Measurements from ENCODE around the gene LIPE. TPM values are rescaled to one million over a fixed set of nuclear protein-coding genes. Genes with fewer than 3 reads are reported as not detected.
"Not testable (repeated sequence)": the region's sequence is repeated elsewhere in the genome, so short reads cannot be mapped to it uniquely, and the experiment has no call there.

The LIPE gene
- total RNA-seq, 1 experiment from 2014 or later, result 6.8 TPM

DNA sequence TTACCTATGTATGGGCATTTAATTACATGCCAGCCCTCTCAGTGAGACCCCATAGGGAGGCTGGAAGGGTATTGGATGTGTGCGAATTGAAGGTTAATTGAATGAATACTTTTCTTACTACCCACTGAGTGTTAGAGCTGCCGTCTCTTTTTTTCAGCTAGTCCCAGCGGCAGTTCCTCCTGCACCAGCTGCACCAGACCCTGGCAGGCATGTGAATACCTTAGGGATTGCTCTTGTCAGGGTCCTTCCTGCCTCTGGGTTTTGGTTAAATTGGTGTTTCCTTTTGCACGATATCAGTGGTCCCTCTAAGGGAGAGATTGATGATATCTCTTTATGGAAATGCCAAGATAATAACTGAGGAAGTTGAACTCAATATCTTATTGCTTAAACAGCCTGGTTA lies 25.4 kb upstream of the LIPE start:
- Histone ChIP-seq H3K4me3 (ENCODE audit: low read depth, low read length, poor library complexity, severe bottlenecking) (no peak overlapping the region), H3K9me3 (ENCODE audit: low read depth, low read length, poor library complexity, severe bottlenecking) (no peaks in the 10 kb centered on the region), H3K36me3 (ENCODE audit: insufficient read depth, low read length, poor library complexity, severe bottlenecking) (no peaks in the 10 kb centered on the region), H3K27me3 (replicated peaks; ENCODE audit: insufficient read depth, low read depth, low read length, poor library complexity) (no peaks in the 10 kb centered on the region), H3K4me1 (ENCODE audit: insufficient read depth, low read length, poor library complexity, severe bottlenecking) (no peaks in the 10 kb centered on the region), H3K27ac (ENCODE audit: low read depth, low read length, poor library complexity, severe bottlenecking) (no peak overlapping the region)
- POLR2A ChIA-PET (ENCODE audit: low non-redundant PET), result interaction anchor here (0.7 kb wide), 1 partner anchor 16 kb away, joined by 13 read pairs; no protein-coding TSS in a partner anchor
- no peak for TF ChIP-seq EZH2 (IDR thresholded peaks at IDR 0.05; ENCODE audit: borderline replicate concordance, low read depth, low read length, poor library complexity, severe bottlenecking)
- TF ChIP-seq, protein P1, sequence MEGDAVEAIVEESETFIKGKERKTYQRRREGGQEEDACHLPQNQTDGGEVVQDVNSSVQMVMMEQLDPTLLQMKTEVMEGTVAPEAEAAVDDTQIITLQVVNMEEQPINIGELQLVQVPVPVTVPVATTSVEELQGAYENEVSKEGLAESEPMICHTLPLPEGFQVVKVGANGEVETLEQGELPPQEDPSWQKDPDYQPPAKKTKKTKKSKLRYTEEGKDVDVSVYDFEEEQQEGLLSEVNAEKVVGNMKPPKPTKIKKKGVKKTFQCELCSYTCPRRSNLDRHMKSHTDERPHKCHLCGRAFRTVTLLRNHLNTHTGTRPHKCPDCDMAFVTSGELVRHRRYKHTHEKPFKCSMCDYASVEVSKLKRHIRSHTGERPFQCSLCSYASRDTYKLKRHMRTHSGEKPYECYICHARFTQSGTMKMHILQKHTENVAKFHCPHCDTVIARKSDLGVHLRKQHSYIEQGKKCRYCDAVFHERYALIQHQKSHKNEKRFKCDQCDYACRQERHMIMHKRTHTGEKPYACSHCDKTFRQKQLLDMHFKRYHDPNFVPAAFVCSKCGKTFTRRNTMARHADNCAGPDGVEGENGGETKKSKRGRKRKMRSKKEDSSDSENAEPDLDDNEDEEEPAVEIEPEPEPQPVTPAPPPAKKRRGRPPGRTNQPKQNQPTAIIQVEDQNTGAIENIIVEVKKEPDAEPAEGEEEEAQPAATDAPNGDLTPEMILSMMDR (conservative IDR thresholded peaks at IDR 0.05; ENCODE audit: low read depth, low read length), result no peak
- intact Hi-C loops (cut with micrococcal nuclease; ENCODE audit: unreplicated experiment), result no loop called here
- BruUV-seq (replicated peaks), result no TSS peak
- CTCF ChIA-PET, result interaction anchor here (0.6 kb wide), 1 partner anchor 32 kb away, joined by 9 read pairs; no protein-coding TSS in a partner anchor
- peak; percentile 51 for DNase-seq (ENCODE audit: low spot score)

GRCh38 chr19:42450314-42450934 lies 23.2 kb upstream of the LIPE start:
- intact Hi-C loops (cut with micrococcal nuclease; ENCODE audit: unreplicated experiment), result loop anchor here (1.0 kb wide), 2 partner anchors 79 to 146 kb away; no protein-coding TSS in a partner anchor
- Histone ChIP-seq H3K9me3 (ENCODE audit: low read depth, low read length, poor library complexity, severe bottlenecking) (no peaks in the 10 kb centered on the region), H3K27ac (ENCODE audit: low read depth, low read length, poor library complexity, severe bottlenecking) (no peak overlapping the region), H3K4me1 (ENCODE audit: insufficient read depth, low read length, poor library complexity, severe bottlenecking) (no peaks in the 10 kb centered on the region), H3K36me3 (ENCODE audit: insufficient read depth, low read length, poor library complexity, severe bottlenecking) (no peaks in the 10 kb centered on the region), H3K4me3 (ENCODE audit: low read depth, low read length, poor library complexity, severe bottlenecking) (no peak overlapping the region), H3K27me3 (replicated peaks; ENCODE audit: insufficient read depth, low read depth, low read length, poor library complexity) (no peaks in the 10 kb centered on the region)
- CTCF ChIA-PET, result interaction anchor here (3.2 kb wide), 1 partner anchor 79 kb away, joined by 9 read pairs; no protein-coding TSS in a partner anchor
- BruUV-seq (replicated peaks), result no TSS peak
- TF ChIP-seq, protein P1 (conservative IDR thresholded peaks at IDR 0.05; ENCODE audit: low read depth, low read length), result peak; percentile 90
- TF ChIP-seq EZH2 (IDR thresholded peaks at IDR 0.05; ENCODE audit: borderline replicate concordance, low read depth, low read length, poor library complexity, severe bottlenecking), result no peak
- POLR2A ChIA-PET (ENCODE audit: low non-redundant PET), result no interaction called here
- peak; percentile 77 for DNase-seq (ENCODE audit: low spot score)

- H3K36me3 ChIP-seq (ENCODE audit: insufficient read depth, low read length, poor library complexity, severe bottlenecking); intact Hi-C loops (cut with micrococcal nuclease; ENCODE audit: unreplicated experiment); DNase-seq (ENCODE audit: low spot score); H3K4me3 ChIP-seq (ENCODE audit: low read depth, low read length, poor library complexity, severe bottlenecking); H3K27me3 ChIP-seq (replicated peaks; ENCODE audit: insufficient read depth, low read depth, low read length, poor library complexity); POLR2A ChIA-PET (ENCODE audit: low non-redundant PET); BruUV-seq (replicated peaks); H3K27ac ChIP-seq (ENCODE audit: low read depth, low read length, poor library complexity, severe bottlenecking); H3K9me3 ChIP-seq (ENCODE audit: low read depth, low read length, poor library complexity, severe bottlenecking); H3K4me1 ChIP-seq (ENCODE audit: insufficient read depth, low read length, poor library complexity, severe bottlenecking): not testable (repeated sequence)
- CTCF ChIA-PET, result interaction anchor here (0.6 kb wide), 1 partner anchor 13 kb away, joined by 7 read pairs; no protein-coding TSS in a partner anchor
These were observed 21.1 kb upstream of the LIPE start for GRCh38 chr19:42448306-42448705.

DNA sequence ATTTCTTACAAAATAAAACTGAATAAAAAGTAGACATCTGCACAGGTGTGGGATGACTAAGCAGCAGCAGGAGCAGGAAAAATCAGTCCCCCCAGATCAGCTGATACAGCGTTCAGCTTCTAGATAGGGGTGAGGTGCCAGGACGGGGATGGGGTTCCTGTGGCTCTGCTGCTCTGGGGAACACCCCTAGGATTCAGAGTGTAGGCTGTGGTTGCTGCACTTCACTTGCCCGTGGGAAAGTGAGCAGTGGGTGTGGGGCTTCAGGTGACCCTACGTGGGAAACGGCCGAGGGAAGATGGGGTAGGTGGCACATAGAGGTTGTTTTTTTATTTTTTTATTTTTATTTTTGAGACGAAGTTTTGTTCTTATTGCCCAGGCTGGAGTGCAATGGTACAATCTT lies 18.8 kb upstream of the LIPE start:
- no TSS peak for BruUV-seq (replicated peaks)
- ChIA-PET CTCF (interaction anchor here (0.6 to 0.7 kb wide), 2 partner anchors 11 to 141 kb away, joined by 3 to 4 read pairs; no protein-coding TSS in a partner anchor), POLR2A (ENCODE audit: low non-redundant PET) (no interaction called here)
- intact Hi-C loops (cut with micrococcal nuclease; ENCODE audit: unreplicated experiment), result no loop called here
- Histone ChIP-seq H3K4me1 (ENCODE audit: insufficient read depth, low read length, poor library complexity, severe bottlenecking) (no peaks in the 10 kb centered on the region), H3K27me3 (replicated peaks; ENCODE audit: insufficient read depth, low read depth, low read length, poor library complexity) (no peaks in the 10 kb centered on the region), H3K9me3 (ENCODE audit: low read depth, low read length, poor library complexity, severe bottlenecking) (no peaks in the 10 kb centered on the region), H3K36me3 (ENCODE audit: insufficient read depth, low read length, poor library complexity, severe bottlenecking) (no peaks in the 10 kb centered on the region), H3K27ac (ENCODE audit: low read depth, low read length, poor library complexity, severe bottlenecking) (no peak overlapping the region), H3K4me3 (ENCODE audit: low read depth, low read length, poor library complexity, severe bottlenecking) (no peak overlapping the region)
- no peak for TF ChIP-seq EZH2 (IDR thresholded peaks at IDR 0.05; ENCODE audit: borderline replicate concordance, low read depth, low read length, poor library complexity, severe bottlenecking)
- TF ChIP-seq, protein P1 (conservative IDR thresholded peaks at IDR 0.05; ENCODE audit: low read depth, low read length), result no peak
- DNase-seq (ENCODE audit: low spot score), result no peak

All from A673 (cell line).